HS-27A (cell line): ENCODE measurements around the gene PGGT1B.
"Not testable (repeated sequence)": the region's sequence is repeated elsewhere in the genome, so short reads cannot be mapped to it uniquely, and the experiment has no call there.

Experiments used
- DNase-seq: peaks from one replicate; pipeline ENCODE4 v3.0.0-alpha.2; 2012; ENCODE audit warnings: low read depth, missing footprints

Gene PGGT1B

GRCh38 chr5:115257981-115258380 lies 4.7 kb downstream of the PGGT1B start:
- no peak for DNase-seq

GRCh38 chr5:115249379-115249778 lies 13.3 kb downstream of the PGGT1B start:
- DNase-seq: not testable (repeated sequence)

- no peak for DNase-seq
These were observed 16.2 kb downstream of the PGGT1B start for GRCh38 chr5:115246361-115246991.

- no peak for DNase-seq
These were observed 19.3 kb downstream of the PGGT1B start for GRCh38 chr5:115243412-115243811.

- no peak for DNase-seq
These were observed 20.6 kb downstream of the PGGT1B start for GRCh38 chr5:115241881-115242642.

- no peak for DNase-seq
These were observed 25.6 kb downstream of the PGGT1B start for GRCh38 chr5:115237066-115237465.

- no peak for DNase-seq
These were observed 26.1 kb downstream of the PGGT1B start for GRCh38 chr5:115236599-115236998.

- DNase-seq: no peak
These were observed 31.1 kb downstream of the PGGT1B start for GRCh38 chr5:115231598-115231997.

GRCh38 chr5:115229606-115230005 lies 33.1 kb downstream of the PGGT1B start:
- DNase-seq: no peak

GRCh38 chr5:115227281-115227680 lies 35.4 kb downstream of the PGGT1B start:
- DNase-seq: no peak

GRCh38 chr5:115214541-115214940 lies 48.1 kb downstream of the PGGT1B start:
- no peak for DNase-seq

GRCh38 chr5:115209279-115209678 lies 53.4 kb downstream of the PGGT1B start:
- no peak for DNase-seq

GRCh38 chr5:115202952-115203351 lies 59.7 kb downstream of the PGGT1B start:
- DNase-seq: no peak

GRCh38 chr5:115196161-115196560 lies 66.5 kb downstream of the PGGT1B start:
- DNase-seq: no peak

- no peak for DNase-seq
These were observed 68.0 kb downstream of the PGGT1B start for GRCh38 chr5:115194676-115195075.

- DNase-seq: no peak
These were observed 69.4 kb downstream of the PGGT1B start for GRCh38 chr5:115193295-115193694.

- DNase-seq: no peak
These were observed 70.6 kb downstream of the PGGT1B start for GRCh38 chr5:115192098-115192497.

- no peak for DNase-seq
These were observed 71.1 kb downstream of the PGGT1B start for GRCh38 chr5:115191474-115192031.

GRCh38 chr5:115190388-115190787 lies 72.3 kb downstream of the PGGT1B start:
- no peak for DNase-seq

GRCh38 chr5:115189866-115190265 lies 72.8 kb downstream of the PGGT1B start:
- no peak for DNase-seq

GRCh38 chr5:115186794-115187193 lies 75.9 kb downstream of the PGGT1B start:
- no peak for DNase-seq

GRCh38 chr5:115184770-115185169 lies 77.9 kb downstream of the PGGT1B start:
- no peak for DNase-seq

- DNase-seq: no peak
These were observed 80.9 kb downstream of the PGGT1B start for GRCh38 chr5:115181757-115182156.
